Right lobe of liver (tissue), 6 donors: ENCODE data around the gene PHYKPL. TPM values are rescaled to one million over a fixed set of nuclear protein-coding genes. Genes with fewer than 3 reads are reported as not detected.
"Not testable (repeated sequence)": the region's sequence is repeated elsewhere in the genome, so short reads cannot be mapped to it uniquely, and the experiment has no call there.

ENCODE experiments used
- ATAC-seq, 4 donors: fragments of 200-7000 bp; cut with Tn5 transposase; one replicate each; pipeline ENCODE4 v1.9.1; 2020; ENCODE audit warnings: mild to moderate bottlenecking in 4 of 4, moderate library complexity in 4 of 4
- DNase-seq, 3 donors: peaks; one replicate each; pipeline ENCODE4 v3.0.0-alpha.2; 2020
- H3K27ac ChIP-seq, 3 donors: fragments of 200-600 bp; one replicate each; pipeline ENCODE4 v1.8.0; 2022
- H3K27me3 ChIP-seq, 2 donors: fragments of 200-600 bp; one replicate each; pipeline ENCODE4 v1.8.0; 2022
- H3K36me3 ChIP-seq, 4 donors: fragments of 200-600 bp; sonication (generic) in 1 of 4; one replicate each; pipeline versions ENCODE4 v1.5.1 to v1.8.0; 2017 to 2022; ENCODE audit warnings: control low read depth in 1 of 4
- H3K4me1 ChIP-seq, 4 donors: fragments of 200-600 bp; sonication (generic) in 1 of 4; one replicate each; pipeline versions ENCODE4 v1.5.1 to v1.8.0; 2017 to 2022; ENCODE audit warnings: control low read depth in 1 of 4
- H3K4me3 ChIP-seq, 3 donors: fragments of 200-600 bp; one replicate each; pipeline ENCODE4 v1.8.0; 2022
- H3K9me3 ChIP-seq, 4 donors: fragments of 200-600 bp; sonication (generic) in 1 of 4; one replicate each; pipeline versions ENCODE4 v1.5.1 to v1.8.0; 2017 to 2022; ENCODE audit warnings: control low read depth in 1 of 4
- POLR2A ChIP-seq: fragments of 450-650 bp; IDR thresholded peaks from one replicate; pipeline ENCODE4 v1.6.1; 2017; ENCODE audit warnings: antibody characterized with exemption, mild to moderate bottlenecking
- WGBS: methylation state at CpG from one replicate; pipeline ENCODE4 v1.1.6; 2018; ENCODE audit warnings: low coverage, low lambda C conversion rate; ENCODE audit not compliant: insufficient coverage; ENCODE audit errors: missing lambda C conversion rate; 5-methylcytosine and 5-hydroxymethylcytosine counted together
- intact Hi-C, 2 donors: fragments of 100-400 bp; cut with DNase I; formaldehyde crosslinking; loops; one replicate each; pipeline versions ENCODE4 v1.11.2 to v1.14.1; 2022
- total RNA-seq, 6 experiments: library from RNA; depleted of rRNA in 2 of 6; stranded (reverse); fragments of >200 nt in 2 of 6; fragmentation: NEBNext Ultra II Directional in 3 of 6; extraction: Animal tissue kit (Norgen Biotek cat#: 25700) in 3 of 6; gene quantifications; one replicate each; pipeline versions ENCODE4 v1.1.0 to v1.2.4, GENCODE V29; 2016 to 2023
- TF ChIP-seq, protein P1 (sequence below), 4 donors: fragments of 200-600 bp in 3 of 4; fragments of 450-650 bp in 1 of 4; IDR thresholded peaks; one replicate each; pipeline versions ENCODE4 v1.5.1 to v1.8.0; 2016 to 2022; ENCODE audit warnings: antibody characterized with exemption in 4 of 4, mild to moderate bottlenecking in 2 of 4
- donor health status: DM: no; HTN: yes; CAD: no.
- donor health status: DM: no; HTN: no; CAD: no.
- donor health status: DM: no; HTN: no; CAD: no.
- donor health status: DM: no; HTN: yes; CAD: no.
- donor health status: DM: no; HTN: yes; CAD: no.

The PHYKPL gene
- total RNA-seq, 6 experiments from 2014 or later, result 64.3 to 133 (median 85.8) TPM

DNA sequence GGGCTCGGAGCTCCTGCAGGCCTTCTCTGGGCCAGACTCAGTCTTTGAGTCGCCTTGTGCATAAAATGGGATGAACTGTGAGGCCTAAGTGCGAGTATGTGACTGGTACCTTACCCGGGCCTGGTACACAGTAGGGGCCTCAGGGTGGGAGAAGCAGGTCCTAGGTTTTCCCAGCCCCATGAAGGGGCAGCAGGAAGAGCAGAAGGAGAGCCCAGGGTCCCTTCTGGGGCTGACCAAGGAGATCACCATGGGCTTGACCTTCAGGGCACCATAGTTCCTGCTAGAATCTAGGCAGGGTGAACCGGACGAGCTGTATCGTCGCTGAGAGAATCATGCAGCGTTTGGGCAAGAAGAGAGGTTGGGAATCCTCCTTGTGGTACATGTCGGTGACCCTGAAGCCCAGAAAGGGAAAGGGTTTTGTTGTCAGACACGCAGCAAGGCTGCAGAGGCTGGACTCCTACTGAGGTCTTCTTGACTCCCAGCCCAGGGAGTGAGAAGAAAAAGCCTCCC is 373 bp upstream of the PHYKPL start:
- peaks cover 0 to 74% (median 31%) of the 10 kb centered on the region in 4 donors for H3K4me1 ChIP-seq
- ATAC-seq, result peak in 1 of 4 donors; percentile 1

DNA sequence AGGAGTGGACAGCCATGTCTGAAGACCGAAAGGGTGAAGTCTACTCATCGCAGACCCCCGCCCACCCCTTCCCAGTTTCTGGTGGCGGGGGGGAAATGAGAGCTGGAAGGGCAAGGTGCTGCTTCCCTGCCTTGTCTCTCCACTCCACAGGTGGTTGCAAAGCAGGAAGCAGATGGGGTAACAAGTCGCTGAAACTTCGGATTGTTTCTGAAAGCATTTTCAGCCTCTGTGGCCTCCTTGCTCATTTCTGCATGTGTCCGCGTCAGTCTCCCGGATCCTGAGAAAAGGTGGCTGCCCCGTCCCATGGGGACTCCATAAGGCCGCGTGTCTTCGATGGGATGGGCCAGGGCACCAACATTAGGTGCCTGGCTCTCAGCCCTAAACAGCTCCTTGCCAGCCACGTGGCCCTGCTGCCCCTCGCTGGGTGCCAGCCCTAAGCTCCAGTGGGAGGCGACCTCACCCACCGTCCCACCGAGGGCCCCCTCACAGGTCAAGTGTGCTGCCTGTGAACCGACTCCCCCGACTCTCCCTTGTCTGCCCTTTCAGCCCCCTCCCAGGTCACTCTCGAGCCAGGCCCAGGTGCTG is 971 bp downstream of the PHYKPL start:
- peak in 3 of 4 donors; percentile 0 to 6 (median 5) for ATAC-seq
- Histone ChIP-seq H3K27ac (peak overlapping the region; percentile 94 to 98 (median 96)), H3K27me3 (no peaks in the 10 kb centered on the region), H3K4me1 (peaks cover 0 to 63% (median 21%) of the 10 kb centered on the region in 4 donors), H3K4me3 (peak overlapping the region; percentile 75 to 90 (median 88)), H3K36me3 (peaks cover 0 to 14% (median 9%) of the 10 kb centered on the region in 4 donors), H3K9me3 (no peaks in the 10 kb centered on the region)
- TF ChIP-seq, protein P1, sequence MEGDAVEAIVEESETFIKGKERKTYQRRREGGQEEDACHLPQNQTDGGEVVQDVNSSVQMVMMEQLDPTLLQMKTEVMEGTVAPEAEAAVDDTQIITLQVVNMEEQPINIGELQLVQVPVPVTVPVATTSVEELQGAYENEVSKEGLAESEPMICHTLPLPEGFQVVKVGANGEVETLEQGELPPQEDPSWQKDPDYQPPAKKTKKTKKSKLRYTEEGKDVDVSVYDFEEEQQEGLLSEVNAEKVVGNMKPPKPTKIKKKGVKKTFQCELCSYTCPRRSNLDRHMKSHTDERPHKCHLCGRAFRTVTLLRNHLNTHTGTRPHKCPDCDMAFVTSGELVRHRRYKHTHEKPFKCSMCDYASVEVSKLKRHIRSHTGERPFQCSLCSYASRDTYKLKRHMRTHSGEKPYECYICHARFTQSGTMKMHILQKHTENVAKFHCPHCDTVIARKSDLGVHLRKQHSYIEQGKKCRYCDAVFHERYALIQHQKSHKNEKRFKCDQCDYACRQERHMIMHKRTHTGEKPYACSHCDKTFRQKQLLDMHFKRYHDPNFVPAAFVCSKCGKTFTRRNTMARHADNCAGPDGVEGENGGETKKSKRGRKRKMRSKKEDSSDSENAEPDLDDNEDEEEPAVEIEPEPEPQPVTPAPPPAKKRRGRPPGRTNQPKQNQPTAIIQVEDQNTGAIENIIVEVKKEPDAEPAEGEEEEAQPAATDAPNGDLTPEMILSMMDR (IDR thresholded peaks at IDR 0.05), result no peak
- no peak for TF ChIP-seq POLR2A
- WGBS, result 13% methylated on average over 10 of the region's 21 CpGs
- intact Hi-C loops, result no loop called here
- no peak for DNase-seq

More for the DNA sequence above, 373 bp upstream of the PHYKPL start:
- DNase-seq, result peak in 1 of 3 donors; percentile 35
- H3K9me3 ChIP-seq, result no peaks in the 10 kb centered on the region
- H3K36me3 ChIP-seq, result peaks cover 0 to 11% (median 9%) of the 10 kb centered on the region in 4 donors
- TF ChIP-seq POLR2A, result no peak
- TF ChIP-seq, protein P1 (IDR thresholded peaks at IDR 0.05), result no peak
- intact Hi-C loops, result no loop called here
- peak overlapping the region; percentile 75 to 90 (median 88) for H3K4me3 ChIP-seq
- 39% methylated on average over 2 of the region's 11 CpGs for WGBS
- H3K27me3 ChIP-seq, result no peaks in the 10 kb centered on the region
- H3K27ac ChIP-seq, result peak overlapping the region; percentile 94 to 98 (median 96)

DNA sequence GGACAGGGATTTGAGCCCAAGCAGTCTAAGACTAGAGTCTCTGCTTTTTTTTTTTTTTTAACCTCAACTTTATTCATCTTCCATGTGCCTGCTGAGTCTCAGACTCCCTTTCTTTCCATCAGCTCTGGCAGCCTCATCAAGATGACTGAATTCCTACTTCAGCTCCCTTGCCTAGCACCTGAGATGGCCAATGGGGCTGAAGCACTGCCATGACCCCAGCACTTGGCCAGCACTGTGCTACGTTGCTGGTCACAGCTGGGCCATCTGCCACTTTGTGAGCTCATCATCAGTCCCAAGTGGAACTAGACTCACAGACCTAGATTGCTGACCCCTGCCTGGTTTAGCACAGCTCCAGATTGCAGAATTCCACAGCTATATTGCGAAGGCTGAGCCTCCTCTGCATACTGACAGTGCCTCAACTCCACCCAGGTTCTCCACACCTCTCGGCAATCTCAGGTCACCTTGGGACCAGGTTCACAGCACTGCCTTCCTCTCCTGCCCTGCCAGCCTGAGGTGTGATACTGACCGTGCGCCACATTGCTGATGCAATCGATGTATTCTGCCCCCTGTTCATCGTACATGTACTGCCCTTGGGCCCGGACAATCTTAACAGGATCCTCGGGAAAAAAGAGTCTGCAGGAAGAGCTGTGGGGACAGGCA is 1.6 kb downstream of the PHYKPL start:
- Histone ChIP-seq H3K27ac (peak overlapping the region; percentile 94 to 98 (median 96)), H3K4me1 (peaks cover 0 to 63% (median 19%) of the 10 kb centered on the region in 4 donors)
- ATAC-seq, result peak; percentile 63 to 70 (median 68)

DNA sequence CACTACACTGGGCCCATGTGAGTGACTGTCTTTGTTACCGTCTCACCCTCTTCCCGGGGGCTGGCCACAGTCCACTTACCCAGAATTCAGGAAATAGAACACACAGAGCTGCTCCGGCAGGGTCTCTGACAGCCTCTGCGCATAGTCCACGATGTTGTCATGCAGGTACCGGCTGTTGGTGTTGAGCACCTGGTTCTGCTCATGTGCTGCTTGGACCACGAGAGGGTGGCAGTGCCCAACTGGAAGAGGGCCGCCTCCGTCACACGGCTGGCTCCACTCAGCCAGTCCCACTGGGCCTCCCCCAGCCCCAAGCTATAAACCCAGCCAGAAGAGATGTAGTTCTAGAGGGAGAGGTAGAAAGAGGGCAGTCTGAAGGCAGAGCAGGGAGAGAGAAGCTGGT is 2.7 kb downstream of the PHYKPL start:
- H3K27me3 ChIP-seq, result no peaks in the 10 kb centered on the region
- 69% methylated on average over 10 of the region's 10 CpGs for WGBS
- no peak overlapping the region for H3K4me3 ChIP-seq
- intact Hi-C loops, result no loop called here
- ATAC-seq, result no peak
- H3K36me3 ChIP-seq, result peaks cover 0 to 14% (median 9%) of the 10 kb centered on the region in 4 donors
- DNase-seq, result peak in 1 of 3 donors; percentile 37
- peaks cover 0 to 62% (median 16%) of the 10 kb centered on the region in 4 donors for H3K4me1 ChIP-seq
- no peak for TF ChIP-seq POLR2A
- TF ChIP-seq, protein P1 (IDR thresholded peaks at IDR 0.05), result no peak
- peak overlapping the region in 1 of 3 donors; percentile 94 for H3K27ac ChIP-seq
- H3K9me3 ChIP-seq, result no peaks in the 10 kb centered on the region

More for the DNA sequence above, 1.6 kb downstream of the PHYKPL start:
- TF ChIP-seq, protein P1 (IDR thresholded peaks at IDR 0.05), result no peak
- TF ChIP-seq POLR2A, result peak; percentile 77
- H3K4me3 ChIP-seq, result peak overlapping the region; percentile 75 to 90 (median 88)
- peaks cover 0 to 14% (median 9%) of the 10 kb centered on the region in 4 donors for H3K36me3 ChIP-seq
- WGBS, result 20% methylated on average over 7 of the region's 9 CpGs
- no peaks in the 10 kb centered on the region for H3K27me3 ChIP-seq
- H3K9me3 ChIP-seq, result no peaks in the 10 kb centered on the region
- DNase-seq, result peak; percentile 87 to 93 (median 93)
- intact Hi-C loops, result no loop called here

DNA sequence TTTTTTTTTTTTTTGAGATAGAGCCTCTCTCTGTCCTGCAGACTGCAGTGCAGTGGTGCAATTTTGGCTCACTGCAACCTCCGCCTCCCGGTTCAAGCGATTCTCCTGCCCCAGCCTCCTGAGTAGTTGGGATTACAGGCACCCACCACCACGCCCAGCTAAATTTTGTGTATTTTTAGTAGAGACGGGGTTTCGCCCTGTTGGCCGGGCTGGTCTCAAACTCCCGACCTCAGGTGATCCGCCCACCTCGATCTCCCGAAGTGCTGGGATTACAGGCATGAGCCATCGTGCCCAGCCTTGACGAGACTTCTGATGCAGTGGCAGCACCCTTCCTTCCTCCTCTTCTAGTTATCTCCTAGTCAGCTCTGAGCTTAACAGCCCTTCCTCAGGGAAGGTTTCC is 3.5 kb downstream of the PHYKPL start:
- Histone ChIP-seq H3K36me3 (peaks cover 0 to 14% (median 10%) of the 10 kb centered on the region in 4 donors), H3K4me1 (peaks cover 0 to 55% (median 16%) of the 10 kb centered on the region in 4 donors)
- intact Hi-C loops, ATAC-seq, H3K27me3 ChIP-seq, H3K27ac ChIP-seq, H3K4me3 ChIP-seq, H3K9me3 ChIP-seq: not testable (repeated sequence)
- DNase-seq, result peak in 2 of 3 donors; percentile 15 to 19
- 86% methylated on average over 2 of the region's 13 CpGs for WGBS
